Caco-2 (cell line): ENCODE results near the gene COL20A1. TPM values are rescaled to one million over a fixed set of nuclear protein-coding genes. Genes with fewer than 3 reads are reported as not detected.

Experiments
- BruUV-seq: library from RNA; stranded (reverse); fragments of 400-500 nt; replicated peaks from 2 replicates; lab custom pipeline; 2021; lab: Mats Ljungman, UMichigan
- CTCF ChIA-PET: fragments of 300-600 bp; sonication (Branson Sonifier 250); formaldehyde crosslinking; loops from one replicate; lab custom pipeline; 2022; ENCODE audit warnings: antibody characterized with exemption; lab: Charles Lee
- POLR2A ChIA-PET: fragments of 300-600 bp; sonication (Branson Sonifier 250); formaldehyde crosslinking; loops from one replicate; lab custom pipeline; 2022; ENCODE audit warnings: antibody characterized with exemption; lab: Charles Lee
- DNase-seq, 2 experiments: peaks; one replicate each; pipeline versions ENCODE4 v3.0.0 to v3.0.0-alpha.2; 2020 to 2022
- H3K27me3 ChIP-seq: replicated peaks from 2 replicates; pipeline ENCODE4 v1.6.0; 2011; ENCODE audit warnings: low read length; ENCODE audit not compliant: control insufficient read depth, insufficient read depth
- H3K36me3 ChIP-seq: 2 replicates; pipeline ENCODE4 v1.5.1; 2011; ENCODE audit warnings: low read length; ENCODE audit not compliant: control insufficient read depth, insufficient read depth
- H3K4me1 ChIP-seq: fragments of 250-450 bp; sonication (Bioruptor Pico); 2 replicates; pipeline ENCODE4 v1.5.1; 2020; ENCODE audit warnings: mild to moderate bottlenecking
- H3K4me3 ChIP-seq: 2 replicates; pipeline ENCODE4 v1.5.1; 2011; ENCODE audit warnings: low read depth, mild to moderate bottlenecking, control low read depth, low read length
- H3K9me3 ChIP-seq: fragments of 250-450 bp; sonication (Bioruptor Pico); 2 replicates; pipeline ENCODE4 v1.5.1; 2020; ENCODE audit warnings: mild to moderate bottlenecking, moderate library complexity
- H3K27ac Mint-ChIP-seq: one replicate; pipeline ENCODE4 v1.8.0; 2022; ENCODE audit warnings: mixed read lengths; ENCODE audit not compliant: unreplicated experiment
- H3K27me3 Mint-ChIP-seq: one replicate; pipeline ENCODE4 v1.8.0; 2022; ENCODE audit warnings: mixed read lengths; ENCODE audit not compliant: insufficient read depth, unreplicated experiment
- H3K36me3 Mint-ChIP-seq: one replicate; pipeline ENCODE4 v1.8.0; 2022; ENCODE audit warnings: mild to moderate bottlenecking, mixed read lengths; ENCODE audit not compliant: insufficient read depth, unreplicated experiment
- H3K4me1 Mint-ChIP-seq: one replicate; pipeline ENCODE4 v1.8.0; 2022; ENCODE audit warnings: low read depth, mixed read lengths; ENCODE audit not compliant: unreplicated experiment
- H3K4me3 Mint-ChIP-seq: one replicate; pipeline ENCODE4 v1.8.0; 2022; ENCODE audit warnings: mild to moderate bottlenecking, moderate library complexity, mixed read lengths; ENCODE audit not compliant: unreplicated experiment
- H3K9me3 Mint-ChIP-seq: one replicate; pipeline ENCODE4 v1.8.0; 2022; ENCODE audit warnings: mixed read lengths; ENCODE audit not compliant: unreplicated experiment
- intact Hi-C: fragments of 100-400 bp; cut with micrococcal nuclease; formaldehyde crosslinking; loops from one replicate; pipeline ENCODE4 v1.10.0; 2022; ENCODE audit not compliant: unreplicated experiment
- total RNA-seq: library from RNA; stranded (reverse); gene quantifications from 2 replicates; pipeline ENCODE4 v1.2.3, GENCODE V29; 2022
- TF ChIP-seq, protein P1 (sequence below), 2 experiments: fragments of 200-600 bp in 1 of 2; IDR thresholded peaks; 1 replicate in 1 of 2; 2 replicates in 1 of 2; pipeline versions ENCODE4 v1.5.1 to v1.8.0; 2011 to 2022; ENCODE audit warnings: antibody characterized with exemption in 1 of 2, control low read depth in 1 of 2, inconsistent platforms in 1 of 2, low read depth in 1 of 2, low read length in 1 of 2, mild to moderate bottlenecking in 1 of 2, moderate library complexity in 1 of 2; ENCODE audit not compliant: insufficient read depth in 1 of 2, severe bottlenecking in 1 of 2, unreplicated experiment in 1 of 2

Gene COL20A1
- total RNA-seq, 1 experiment from 2014 or later, result 0.27 TPM

DNA sequence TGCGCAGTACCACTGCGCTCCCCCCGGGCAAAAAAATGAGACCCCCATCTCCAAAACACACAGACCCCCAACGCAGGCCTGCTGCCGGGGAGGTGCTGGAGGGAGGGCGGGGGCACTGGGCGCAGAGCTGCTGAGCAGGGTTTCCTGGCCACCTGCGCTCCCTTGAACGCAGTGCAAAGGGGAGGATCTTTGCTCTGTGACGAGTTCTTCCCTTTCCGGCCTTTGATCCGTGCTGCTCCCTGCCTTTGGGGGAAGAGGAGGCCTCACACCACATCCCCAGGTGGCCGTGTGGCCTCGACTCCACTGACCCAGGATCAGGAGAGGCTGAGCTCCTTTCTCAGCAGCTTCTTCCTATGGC is 8.9 kb upstream of the COL20A1 start:
- TF ChIP-seq, protein P1, sequence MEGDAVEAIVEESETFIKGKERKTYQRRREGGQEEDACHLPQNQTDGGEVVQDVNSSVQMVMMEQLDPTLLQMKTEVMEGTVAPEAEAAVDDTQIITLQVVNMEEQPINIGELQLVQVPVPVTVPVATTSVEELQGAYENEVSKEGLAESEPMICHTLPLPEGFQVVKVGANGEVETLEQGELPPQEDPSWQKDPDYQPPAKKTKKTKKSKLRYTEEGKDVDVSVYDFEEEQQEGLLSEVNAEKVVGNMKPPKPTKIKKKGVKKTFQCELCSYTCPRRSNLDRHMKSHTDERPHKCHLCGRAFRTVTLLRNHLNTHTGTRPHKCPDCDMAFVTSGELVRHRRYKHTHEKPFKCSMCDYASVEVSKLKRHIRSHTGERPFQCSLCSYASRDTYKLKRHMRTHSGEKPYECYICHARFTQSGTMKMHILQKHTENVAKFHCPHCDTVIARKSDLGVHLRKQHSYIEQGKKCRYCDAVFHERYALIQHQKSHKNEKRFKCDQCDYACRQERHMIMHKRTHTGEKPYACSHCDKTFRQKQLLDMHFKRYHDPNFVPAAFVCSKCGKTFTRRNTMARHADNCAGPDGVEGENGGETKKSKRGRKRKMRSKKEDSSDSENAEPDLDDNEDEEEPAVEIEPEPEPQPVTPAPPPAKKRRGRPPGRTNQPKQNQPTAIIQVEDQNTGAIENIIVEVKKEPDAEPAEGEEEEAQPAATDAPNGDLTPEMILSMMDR (IDR thresholded peaks at IDR 0.05; ENCODE audit: insufficient read depth in 1 of 2, low read depth in 1 of 2, low read length in 1 of 2, severe bottlenecking in 1 of 2, unreplicated experiment in 1 of 2), result no peak
- Histone ChIP-seq H3K4me3 (no peak overlapping the region), H3K36me3 (peaks cover 7% of the 10 kb centered on the region), H3K9me3 (no peaks in the 10 kb centered on the region), H3K27me3 (no peaks in the 10 kb centered on the region), H3K4me1 (no peaks in the 10 kb centered on the region)
- H3K27me3 Mint-ChIP-seq, result no peaks in the 10 kb centered on the region
- BruUV-seq, result no TSS peak
- CTCF ChIA-PET, result interaction anchor here (1.2 to 3.8 kb wide), 2 partner anchors 12 to 61 kb away, joined by 3 to 18 read pairs; no protein-coding TSS in a partner anchor
- no peak for DNase-seq
- H3K27ac Mint-ChIP-seq, result no peak overlapping the region
- POLR2A ChIA-PET, result interaction anchor here (0.6 to 1.5 kb wide), 2 partner anchors 11 to 797 kb away, joined by 3 to 4 read pairs; partner anchors contain the start of gene ARFGAP1
- peaks cover 99% of the 10 kb centered on the region for H3K36me3 Mint-ChIP-seq
- no peak overlapping the region for H3K4me3 Mint-ChIP-seq
- H3K9me3 Mint-ChIP-seq, result no peaks in the 10 kb centered on the region
- H3K4me1 Mint-ChIP-seq, result no peaks in the 10 kb centered on the region
- intact Hi-C loops, result no loop called here

DNA sequence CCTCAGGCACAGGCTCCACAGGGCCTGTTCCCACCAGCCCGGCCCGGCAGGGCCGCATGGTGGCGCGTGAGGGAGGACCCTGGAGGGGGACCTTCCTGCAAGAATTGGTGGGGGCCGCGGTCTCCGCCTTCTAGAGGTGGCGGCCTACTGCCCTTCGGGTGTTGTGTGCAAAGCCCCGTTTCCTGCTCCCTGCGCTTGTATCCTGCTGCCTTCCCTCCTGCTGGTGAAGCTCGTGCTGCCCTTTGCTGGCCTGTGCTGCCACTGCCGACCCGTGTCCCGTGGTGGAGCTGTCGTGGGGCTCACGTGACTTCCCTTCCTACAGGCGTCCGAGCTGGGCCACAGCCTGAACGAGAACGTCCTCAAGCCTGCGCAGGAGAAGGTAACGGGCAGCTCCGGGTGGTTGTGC is 8.4 kb upstream of the COL20A1 start:
- H3K36me3 Mint-ChIP-seq, result peaks cover 99% of the 10 kb centered on the region
- TF ChIP-seq, protein P1 (IDR thresholded peaks at IDR 0.05; ENCODE audit: insufficient read depth in 1 of 2, low read depth in 1 of 2, low read length in 1 of 2, severe bottlenecking in 1 of 2, unreplicated experiment in 1 of 2), result no peak
- BruUV-seq, result no TSS peak

DNA sequence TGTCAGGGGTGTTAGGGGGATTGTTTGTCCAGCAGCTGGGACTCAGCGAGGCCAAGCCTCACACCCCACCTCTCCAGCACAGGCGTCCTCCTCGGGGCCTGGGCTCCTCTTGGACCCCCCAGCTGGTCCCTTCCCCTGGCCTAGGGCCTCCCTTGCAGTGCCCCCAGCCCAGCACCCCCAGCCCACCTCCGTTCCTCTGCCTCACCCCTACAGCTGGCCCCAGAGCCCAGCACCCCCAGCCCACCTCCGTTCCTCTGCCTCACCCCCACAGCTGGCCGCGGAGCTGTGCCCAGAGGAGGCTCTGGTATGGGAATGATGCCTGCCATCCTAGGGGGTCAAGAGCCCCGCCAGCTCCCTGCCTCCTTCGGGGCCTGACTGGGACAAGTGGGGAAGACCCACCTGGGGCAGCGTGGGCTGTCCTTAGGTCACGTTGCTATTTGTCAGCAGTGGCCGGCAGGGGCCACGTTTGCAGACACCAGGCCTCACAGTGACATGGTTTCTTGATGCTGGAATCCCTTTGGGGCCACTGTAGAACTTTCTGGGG is 7.9 kb upstream of the COL20A1 start:
- Histone ChIP-seq H3K4me1 (no peaks in the 10 kb centered on the region), H3K36me3 (peaks cover 5% of the 10 kb centered on the region), H3K9me3 (no peaks in the 10 kb centered on the region), H3K27me3 (no peaks in the 10 kb centered on the region), H3K4me3 (no peak overlapping the region)
- TF ChIP-seq, protein P1 (IDR thresholded peaks at IDR 0.05; ENCODE audit: insufficient read depth in 1 of 2, low read depth in 1 of 2, low read length in 1 of 2, severe bottlenecking in 1 of 2, unreplicated experiment in 1 of 2), result no peak
- Mint-ChIP-seq H3K27me3 (no peaks in the 10 kb centered on the region), H3K4me3 (no peak overlapping the region), H3K27ac (peak overlapping the region; percentile 47), H3K36me3 (peaks cover 99% of the 10 kb centered on the region), H3K9me3 (no peaks in the 10 kb centered on the region), H3K4me1 (no peaks in the 10 kb centered on the region)
- ChIA-PET POLR2A (interaction anchor here (1.5 kb wide), 1 partner anchor 12 kb away, joined by 3 read pairs; the partner anchor contains the start of gene ARFGAP1), CTCF (interaction anchor here (0.6 to 3.8 kb wide), 4 partner anchors 11 to 193 kb away, joined by 3 to 18 read pairs (median 4); no protein-coding TSS in a partner anchor)
- BruUV-seq, result no TSS peak
- intact Hi-C loops, result no loop called here
- DNase-seq, result no peak

More for the DNA sequence above, 8.4 kb upstream of the COL20A1 start:
- H3K4me1 Mint-ChIP-seq, result no peaks in the 10 kb centered on the region
- no peaks in the 10 kb centered on the region for H3K27me3 Mint-ChIP-seq
- H3K27me3 ChIP-seq, result no peaks in the 10 kb centered on the region
- H3K27ac Mint-ChIP-seq, result peak overlapping the region; percentile 47
- intact Hi-C loops, result no loop called here
- H3K4me1 ChIP-seq, result no peaks in the 10 kb centered on the region
- H3K4me3 Mint-ChIP-seq, result no peak overlapping the region
- no peak overlapping the region for H3K4me3 ChIP-seq
- H3K9me3 ChIP-seq, result no peaks in the 10 kb centered on the region
- peaks cover 7% of the 10 kb centered on the region for H3K36me3 ChIP-seq
- no peak for DNase-seq
- CTCF ChIA-PET, result interaction anchor here (1.2 to 3.8 kb wide), 2 partner anchors 11 to 61 kb away, joined by 3 to 18 read pairs; no protein-coding TSS in a partner anchor
- H3K9me3 Mint-ChIP-seq, result no peaks in the 10 kb centered on the region
- POLR2A ChIA-PET, result interaction anchor here (0.6 to 1.5 kb wide), 2 partner anchors 12 to 797 kb away, joined by 3 to 4 read pairs; partner anchors contain the start of gene ARFGAP1
